ENCODE results near the gene TPD52L1. TPM values are rescaled to one million over a fixed set of nuclear protein-coding genes. Genes with fewer than 3 reads are reported as not detected.

The TPD52L1 gene
- total RNA-seq, 2 experiments from 2014 or later: 0.89 to 1.4 TPM

DNA sequence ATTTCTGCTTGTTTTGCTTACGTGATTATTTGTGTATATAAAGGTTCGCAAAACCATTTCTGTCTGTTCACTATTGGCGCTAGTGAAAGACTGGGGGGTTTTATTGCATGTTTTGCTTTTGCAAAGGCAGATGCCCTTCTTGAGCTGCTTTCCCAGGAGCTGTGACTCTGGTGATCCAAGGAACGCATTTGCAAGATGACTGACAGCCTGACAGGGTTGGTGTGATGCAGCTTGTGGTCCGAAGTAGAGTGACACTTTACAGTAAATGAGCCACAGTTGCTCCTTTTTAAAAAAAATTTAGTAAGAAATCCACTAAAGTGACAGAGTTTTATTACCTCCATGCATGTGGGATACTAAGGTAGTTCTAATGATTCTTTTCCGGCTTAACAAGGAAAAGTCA is 73.7 kb downstream of the TPD52L1 start:
- ATAC-seq: no peak
- POLR2A ChIA-PET: no interaction called here

DNA sequence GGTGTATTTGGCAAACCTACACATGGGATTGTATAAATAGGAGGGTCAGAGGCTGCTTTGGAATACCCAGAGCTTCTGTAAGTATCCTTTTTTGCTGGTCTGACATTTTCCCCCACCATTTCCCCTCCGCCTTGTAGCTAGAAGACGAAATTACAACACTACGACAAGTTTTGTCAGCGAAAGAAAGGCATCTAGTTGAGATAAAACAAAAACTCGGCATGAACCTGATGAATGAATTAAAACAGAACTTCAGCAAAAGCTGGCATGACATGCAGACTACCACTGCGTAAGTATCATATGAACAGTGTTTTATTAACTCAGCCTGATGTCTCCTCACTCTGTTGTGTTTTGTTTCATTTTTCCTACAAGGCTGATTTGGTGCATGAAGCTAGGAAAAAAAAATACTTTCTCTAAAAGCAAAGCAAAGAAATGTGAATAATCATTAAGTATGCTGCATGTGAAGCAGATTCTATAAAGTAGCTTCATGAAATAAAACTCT is 75.5 kb downstream of the TPD52L1 start:
- DNase-seq (no peak), ATAC-seq (no peak)
- H3K27ac Mint-ChIP-seq: no peak overlapping the region
- ChIA-PET POLR2A (no interaction called here), CTCF (no interaction called here)
- H3K9me3 Mint-ChIP-seq (ENCODE audit: low read depth): no peaks in the 10 kb centered on the region
- no peak overlapping the region for H3K4me3 Mint-ChIP-seq
- intact Hi-C loops (cut with DNase I, micrococcal nuclease): no loop called here
- no peaks in the 10 kb centered on the region for H3K36me3 Mint-ChIP-seq (ENCODE audit: low read depth)
- no peaks in the 10 kb centered on the region for H3K4me1 Mint-ChIP-seq
- H3K27me3 Mint-ChIP-seq: peaks cover 2% of the 10 kb centered on the region

More for the DNA sequence above, 73.7 kb downstream of the TPD52L1 start:
- CTCF ChIA-PET: no interaction called here
- no peak for DNase-seq
- Mint-ChIP-seq H3K27ac (no peak overlapping the region), H3K27me3 (peaks cover 2% of the 10 kb centered on the region), H3K9me3 (ENCODE audit: low read depth) (no peaks in the 10 kb centered on the region), H3K4me3 (no peak overlapping the region), H3K4me1 (no peaks in the 10 kb centered on the region), H3K36me3 (ENCODE audit: low read depth) (no peaks in the 10 kb centered on the region)
- intact Hi-C loops (cut with DNase I, micrococcal nuclease): no loop called here

DNA sequence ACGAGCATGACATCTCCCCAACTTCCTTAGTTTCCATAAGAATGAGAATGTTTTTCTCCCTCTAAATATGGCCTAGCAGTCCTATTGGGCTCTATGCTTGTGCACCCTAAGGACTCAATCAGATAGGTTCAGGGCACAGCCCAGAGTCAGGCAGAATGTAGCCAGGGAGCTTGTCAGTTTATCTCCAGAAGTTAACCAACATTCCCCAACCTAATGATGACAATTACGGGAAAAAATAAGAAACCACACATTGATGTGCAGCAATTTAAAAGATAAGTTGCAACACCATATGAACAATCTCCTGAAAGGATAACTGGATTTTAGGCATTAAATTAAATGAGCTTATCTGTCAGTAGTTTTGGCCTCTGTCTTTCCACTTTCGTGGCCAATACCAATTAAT is 77.1 kb downstream of the TPD52L1 start:
- Mint-ChIP-seq H3K27me3 (peaks cover 2% of the 10 kb centered on the region), H3K9me3 (ENCODE audit: low read depth) (no peaks in the 10 kb centered on the region), H3K4me1 (no peaks in the 10 kb centered on the region), H3K36me3 (ENCODE audit: low read depth) (no peaks in the 10 kb centered on the region), H3K4me3 (no peak overlapping the region), H3K27ac (no peak overlapping the region)
- ChIA-PET POLR2A (no interaction called here), CTCF (no interaction called here)
- intact Hi-C loops (cut with DNase I, micrococcal nuclease): no loop called here
- DNase-seq (no peak), ATAC-seq (no peak)

DNA sequence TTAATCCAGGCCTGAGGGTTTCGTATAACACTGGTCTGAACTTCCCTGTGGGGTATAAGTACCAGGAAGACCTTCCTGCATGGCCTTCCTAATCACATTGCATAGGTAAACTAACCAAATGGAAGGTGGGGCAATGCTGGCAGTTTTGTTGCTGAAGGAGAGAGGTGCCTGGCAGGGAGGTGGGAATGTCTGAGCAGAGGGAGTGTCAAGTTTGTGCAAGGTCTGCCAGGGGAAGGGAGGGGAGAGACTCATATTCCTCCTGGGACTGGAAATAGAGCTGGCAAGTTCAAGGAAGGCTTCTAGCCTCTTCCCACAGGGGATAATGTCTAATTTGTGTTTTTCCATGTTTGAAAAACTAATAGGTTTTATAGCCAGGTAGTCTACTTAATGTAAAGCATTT is 77.6 kb downstream of the TPD52L1 start:
- POLR2A ChIA-PET: no interaction called here
- H3K27me3 Mint-ChIP-seq: peaks cover 2% of the 10 kb centered on the region
- ATAC-seq (no peak), DNase-seq (no peak)
- H3K36me3 Mint-ChIP-seq (ENCODE audit: low read depth): no peaks in the 10 kb centered on the region
- CTCF ChIA-PET: no interaction called here
- intact Hi-C loops (cut with DNase I, micrococcal nuclease): no loop called here
- H3K9me3 Mint-ChIP-seq (ENCODE audit: low read depth): no peaks in the 10 kb centered on the region
- H3K4me3 Mint-ChIP-seq: no peak overlapping the region
- H3K27ac Mint-ChIP-seq: no peak overlapping the region
- H3K4me1 Mint-ChIP-seq: no peaks in the 10 kb centered on the region

DNA sequence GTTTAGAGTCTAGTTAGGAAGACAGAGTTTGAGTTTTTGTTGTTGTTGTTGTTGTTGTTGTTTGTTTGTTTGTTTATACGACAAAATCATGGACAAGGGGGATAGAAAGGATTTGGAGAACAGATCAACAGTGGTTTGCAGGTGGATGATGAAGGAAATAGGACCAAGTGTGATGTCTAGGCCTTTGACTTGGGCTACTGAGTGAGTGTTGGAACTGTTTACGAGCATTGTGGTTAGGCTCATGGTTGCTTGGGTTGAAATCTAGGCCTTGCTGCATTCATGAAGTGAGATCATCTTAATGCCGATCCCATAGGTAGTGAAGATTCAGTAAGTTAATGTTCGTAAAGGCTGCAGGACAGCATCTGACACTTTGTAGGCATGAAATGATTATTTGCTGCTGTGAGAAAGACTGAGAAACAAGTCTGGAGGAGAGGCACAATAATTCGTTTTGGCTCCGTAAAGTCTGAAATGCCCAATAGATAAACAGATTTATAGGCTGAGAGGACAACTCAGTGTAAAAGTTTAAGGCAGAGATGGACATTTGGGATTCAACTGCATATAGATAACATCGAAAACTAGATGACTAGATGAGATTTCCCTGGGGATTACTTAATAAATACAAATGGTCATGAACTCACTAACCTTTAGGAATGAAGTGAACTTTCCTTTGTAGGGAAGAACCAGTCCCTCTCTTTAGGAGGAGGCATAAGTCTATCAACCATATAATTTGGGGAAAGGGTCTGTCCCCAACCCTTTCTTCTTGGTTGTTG is 78.2 kb downstream of the TPD52L1 start:
- ChIA-PET CTCF (no interaction called here), POLR2A (no interaction called here)
- DNase-seq (no peak), ATAC-seq (no peak)
- Mint-ChIP-seq H3K36me3 (ENCODE audit: low read depth) (no peaks in the 10 kb centered on the region), H3K4me3 (no peak overlapping the region), H3K9me3 (ENCODE audit: low read depth) (no peaks in the 10 kb centered on the region), H3K27ac (no peak overlapping the region), H3K4me1 (no peaks in the 10 kb centered on the region), H3K27me3 (no peaks in the 10 kb centered on the region)
- intact Hi-C loops (cut with DNase I, micrococcal nuclease): no loop called here

- CTCF ChIA-PET: no interaction called here
- intact Hi-C loops (cut with DNase I, micrococcal nuclease): no loop called here
- Mint-ChIP-seq H3K9me3 (ENCODE audit: low read depth) (no peaks in the 10 kb centered on the region), H3K27ac (no peak overlapping the region), H3K36me3 (ENCODE audit: low read depth) (no peaks in the 10 kb centered on the region), H3K4me1 (no peaks in the 10 kb centered on the region), H3K27me3 (no peaks in the 10 kb centered on the region), H3K4me3 (no peak overlapping the region)
- POLR2A ChIA-PET: no interaction called here
- no peak for ATAC-seq
- DNase-seq: no peak
Measured at GRCh38 chr6:125232466-125232865, 78.9 kb downstream of the TPD52L1 start.

- Mint-ChIP-seq H3K4me1 (no peaks in the 10 kb centered on the region), H3K27me3 (no peaks in the 10 kb centered on the region), H3K9me3 (ENCODE audit: low read depth) (no peaks in the 10 kb centered on the region), H3K4me3 (no peak overlapping the region), H3K36me3 (ENCODE audit: low read depth) (no peaks in the 10 kb centered on the region), H3K27ac (no peak overlapping the region)
- intact Hi-C loops (cut with DNase I, micrococcal nuclease): no loop called here
- DNase-seq (no peak), ATAC-seq (no peak)
- CTCF ChIA-PET: interaction anchor here (0.6 kb wide), 1 partner anchor 432 kb away, joined by 3 read pairs; no protein-coding TSS in a partner anchor
- POLR2A ChIA-PET: no interaction called here
Measured at GRCh38 chr6:125233202-125233601, 79.6 kb downstream of the TPD52L1 start.

GRCh38 chr6:125236536-125237327 is 83.2 kb downstream of the TPD52L1 start:
- peaks cover 17% of the 10 kb centered on the region for H3K9me3 Mint-ChIP-seq (ENCODE audit: low read depth)
- ATAC-seq (no peak), DNase-seq (no peak)
- H3K27ac Mint-ChIP-seq: no peak overlapping the region
- no peaks in the 10 kb centered on the region for H3K36me3 Mint-ChIP-seq (ENCODE audit: low read depth)
- H3K4me1 Mint-ChIP-seq: no peaks in the 10 kb centered on the region
- no peak overlapping the region for H3K4me3 Mint-ChIP-seq
- H3K27me3 Mint-ChIP-seq: peaks cover 4% of the 10 kb centered on the region
- ChIA-PET POLR2A (no interaction called here), CTCF (no interaction called here)
- intact Hi-C loops (cut with DNase I, micrococcal nuclease): no loop called here

GRCh38 chr6:125237764-125238163 is 84.2 kb downstream of the TPD52L1 start:
- H3K27me3 Mint-ChIP-seq: peaks cover 9% of the 10 kb centered on the region
- no peak for ATAC-seq
- DNase-seq: no peak
- no peaks in the 10 kb centered on the region for H3K4me1 Mint-ChIP-seq
- no peak overlapping the region for H3K27ac Mint-ChIP-seq
- ChIA-PET POLR2A (no interaction called here), CTCF (no interaction called here)
- intact Hi-C loops (cut with DNase I, micrococcal nuclease): no loop called here
- no peak overlapping the region for H3K4me3 Mint-ChIP-seq
- peaks cover 26% of the 10 kb centered on the region for H3K9me3 Mint-ChIP-seq (ENCODE audit: low read depth)
- no peaks in the 10 kb centered on the region for H3K36me3 Mint-ChIP-seq (ENCODE audit: low read depth)

DNA sequence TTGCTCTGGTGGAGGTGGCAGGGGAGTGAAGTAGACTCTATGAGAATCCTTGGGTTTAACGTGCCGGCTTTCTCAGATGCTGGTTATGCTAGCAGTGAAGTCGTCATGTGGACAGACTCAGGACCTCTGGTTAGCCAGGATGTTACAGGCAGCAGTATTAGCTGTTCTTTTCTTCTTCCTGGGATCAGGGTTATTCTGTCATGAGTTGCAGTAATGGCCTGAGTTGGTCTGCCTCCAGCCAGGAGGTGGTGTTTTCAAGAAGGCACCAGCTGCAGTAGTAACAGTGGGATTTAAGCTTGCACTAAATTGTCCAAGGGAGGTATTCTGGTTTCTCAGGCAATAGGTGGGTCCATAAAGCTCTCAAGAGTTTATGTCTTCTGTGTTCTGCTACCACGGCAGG is 91.5 kb downstream of the TPD52L1 start:
- Mint-ChIP-seq H3K4me3 (no peak overlapping the region), H3K4me1 (no peaks in the 10 kb centered on the region), H3K27ac (no peak overlapping the region), H3K27me3 (peaks cover 20% of the 10 kb centered on the region), H3K36me3 (ENCODE audit: low read depth) (peaks cover 1% of the 10 kb centered on the region), H3K9me3 (ENCODE audit: low read depth) (peaks cover 31% of the 10 kb centered on the region)
- ChIA-PET CTCF (no interaction called here), POLR2A (no interaction called here)
- intact Hi-C loops (cut with DNase I, micrococcal nuclease): no loop called here
- ATAC-seq (no peak), DNase-seq (no peak)

DNA sequence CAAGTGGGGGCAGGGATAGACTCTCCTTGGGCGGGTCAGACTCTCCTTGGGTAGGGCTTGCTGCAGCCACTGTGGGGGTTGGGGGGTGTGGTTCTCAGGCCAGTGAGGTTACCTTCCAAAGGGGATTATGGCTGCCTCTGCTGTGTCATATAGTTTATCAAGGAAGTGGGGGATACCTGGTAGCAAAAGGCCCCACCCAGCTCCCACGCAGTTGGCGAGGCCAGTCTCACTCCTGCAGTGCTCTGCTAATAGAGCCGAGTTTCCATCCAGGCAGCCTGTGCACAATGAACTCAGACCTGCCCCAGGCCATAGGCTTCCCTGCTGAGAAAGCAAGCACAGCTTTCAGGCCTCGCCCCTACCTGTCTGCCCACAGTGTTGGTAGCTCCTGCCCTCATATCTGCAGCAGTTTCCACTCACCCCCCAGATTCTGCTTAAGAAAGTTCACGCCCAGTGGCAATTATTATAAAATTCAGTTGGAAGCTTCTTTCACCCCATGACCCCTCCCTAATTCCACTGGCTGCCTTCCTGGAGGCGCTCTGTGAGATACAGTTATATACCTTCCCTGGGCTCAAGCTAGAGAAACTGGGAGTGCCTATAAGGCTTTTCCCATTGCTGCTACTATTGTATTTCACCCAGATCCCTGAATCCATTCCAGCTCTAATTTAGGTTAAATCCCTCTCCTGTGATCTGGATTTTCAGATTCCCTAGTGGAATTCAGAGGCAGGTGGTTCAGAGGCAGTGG is 92.1 kb downstream of the TPD52L1 start:
- POLR2A ChIA-PET: no interaction called here
- CTCF ChIA-PET: no interaction called here
- ATAC-seq: no peak

GRCh38 chr6:125246566-125246965 is 93.0 kb downstream of the TPD52L1 start:
- intact Hi-C loops (cut with DNase I, micrococcal nuclease): no loop called here
- CTCF ChIA-PET: no interaction called here
- no peak overlapping the region for H3K4me3 Mint-ChIP-seq
- ATAC-seq: no peak
- H3K36me3 Mint-ChIP-seq (ENCODE audit: low read depth): peaks cover 1% of the 10 kb centered on the region
- peaks cover 21% of the 10 kb centered on the region for H3K9me3 Mint-ChIP-seq (ENCODE audit: low read depth)
- no peaks in the 10 kb centered on the region for H3K4me1 Mint-ChIP-seq
- H3K27me3 Mint-ChIP-seq: peaks cover 17% of the 10 kb centered on the region
- no peak for DNase-seq
- H3K27ac Mint-ChIP-seq: no peak overlapping the region
- POLR2A ChIA-PET: no interaction called here

More for the DNA sequence above, 92.1 kb downstream of the TPD52L1 start:
- Mint-ChIP-seq H3K4me3 (no peak overlapping the region), H3K9me3 (ENCODE audit: low read depth) (peaks cover 28% of the 10 kb centered on the region), H3K27me3 (peaks cover 20% of the 10 kb centered on the region), H3K27ac (no peak overlapping the region), H3K4me1 (no peaks in the 10 kb centered on the region), H3K36me3 (ENCODE audit: low read depth) (peaks cover 1% of the 10 kb centered on the region)
- intact Hi-C loops (cut with DNase I, micrococcal nuclease): no loop called here
- DNase-seq: no peak

All from activated CD4-positive, alpha-beta T cell treated with anti-CD3 and anti-CD28 coated beads for 36 hours (primary cell).